LNCAP (cell line): ENCODE data around the gene MARK4.

Source experiments
- TF ChIP-seq, protein P1 (sequence below): fragments of 450-650 bp; IDR thresholded peaks from 2 replicates; pipeline ENCODE4 v1.5.1; 2017; ENCODE audit warnings: mild to moderate bottlenecking

Gene MARK4

DNA sequence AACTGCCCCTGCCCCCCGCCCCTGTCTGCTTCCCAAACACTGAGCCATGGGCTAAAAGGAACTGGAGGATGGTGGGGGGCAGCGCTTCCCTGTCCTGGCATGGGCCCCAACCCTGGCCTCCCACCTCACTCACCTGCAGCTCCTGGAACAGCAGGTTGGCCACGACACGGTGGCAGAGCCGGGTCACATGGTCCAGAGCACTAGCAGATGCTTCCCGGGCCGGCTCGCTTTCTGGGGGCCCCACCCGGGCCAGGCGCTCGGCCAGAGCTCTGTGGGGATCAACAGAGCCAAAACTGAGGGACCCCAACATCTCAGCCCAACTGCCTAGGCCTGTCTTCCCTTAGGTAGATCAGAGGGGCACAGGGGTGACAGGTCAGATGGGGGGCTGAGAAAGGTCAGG is 26.4 kb upstream of the MARK4 start:
- TF ChIP-seq, protein P1, sequence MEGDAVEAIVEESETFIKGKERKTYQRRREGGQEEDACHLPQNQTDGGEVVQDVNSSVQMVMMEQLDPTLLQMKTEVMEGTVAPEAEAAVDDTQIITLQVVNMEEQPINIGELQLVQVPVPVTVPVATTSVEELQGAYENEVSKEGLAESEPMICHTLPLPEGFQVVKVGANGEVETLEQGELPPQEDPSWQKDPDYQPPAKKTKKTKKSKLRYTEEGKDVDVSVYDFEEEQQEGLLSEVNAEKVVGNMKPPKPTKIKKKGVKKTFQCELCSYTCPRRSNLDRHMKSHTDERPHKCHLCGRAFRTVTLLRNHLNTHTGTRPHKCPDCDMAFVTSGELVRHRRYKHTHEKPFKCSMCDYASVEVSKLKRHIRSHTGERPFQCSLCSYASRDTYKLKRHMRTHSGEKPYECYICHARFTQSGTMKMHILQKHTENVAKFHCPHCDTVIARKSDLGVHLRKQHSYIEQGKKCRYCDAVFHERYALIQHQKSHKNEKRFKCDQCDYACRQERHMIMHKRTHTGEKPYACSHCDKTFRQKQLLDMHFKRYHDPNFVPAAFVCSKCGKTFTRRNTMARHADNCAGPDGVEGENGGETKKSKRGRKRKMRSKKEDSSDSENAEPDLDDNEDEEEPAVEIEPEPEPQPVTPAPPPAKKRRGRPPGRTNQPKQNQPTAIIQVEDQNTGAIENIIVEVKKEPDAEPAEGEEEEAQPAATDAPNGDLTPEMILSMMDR, result no peak

DNA sequence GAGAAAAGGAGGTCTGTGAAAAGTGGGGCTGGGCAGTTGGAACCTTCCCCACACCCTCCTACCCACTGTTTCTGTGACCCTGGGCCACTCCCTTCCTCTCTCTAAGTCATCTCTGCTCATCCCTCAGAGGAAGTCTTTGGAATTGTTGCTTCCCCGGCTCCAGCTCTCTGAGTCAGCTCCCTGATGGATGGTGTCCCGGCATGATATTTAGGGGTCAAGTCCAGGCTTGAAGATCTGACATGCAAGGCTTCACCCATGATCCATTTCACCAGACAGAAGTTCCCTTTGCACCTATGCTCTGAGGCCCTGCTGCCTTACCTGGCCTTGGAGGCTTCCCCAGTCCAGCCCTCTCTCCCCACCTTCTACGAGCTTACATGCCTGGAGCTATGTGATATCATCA is 19.2 kb upstream of the MARK4 start:
- TF ChIP-seq, protein P1, result no peak

DNA sequence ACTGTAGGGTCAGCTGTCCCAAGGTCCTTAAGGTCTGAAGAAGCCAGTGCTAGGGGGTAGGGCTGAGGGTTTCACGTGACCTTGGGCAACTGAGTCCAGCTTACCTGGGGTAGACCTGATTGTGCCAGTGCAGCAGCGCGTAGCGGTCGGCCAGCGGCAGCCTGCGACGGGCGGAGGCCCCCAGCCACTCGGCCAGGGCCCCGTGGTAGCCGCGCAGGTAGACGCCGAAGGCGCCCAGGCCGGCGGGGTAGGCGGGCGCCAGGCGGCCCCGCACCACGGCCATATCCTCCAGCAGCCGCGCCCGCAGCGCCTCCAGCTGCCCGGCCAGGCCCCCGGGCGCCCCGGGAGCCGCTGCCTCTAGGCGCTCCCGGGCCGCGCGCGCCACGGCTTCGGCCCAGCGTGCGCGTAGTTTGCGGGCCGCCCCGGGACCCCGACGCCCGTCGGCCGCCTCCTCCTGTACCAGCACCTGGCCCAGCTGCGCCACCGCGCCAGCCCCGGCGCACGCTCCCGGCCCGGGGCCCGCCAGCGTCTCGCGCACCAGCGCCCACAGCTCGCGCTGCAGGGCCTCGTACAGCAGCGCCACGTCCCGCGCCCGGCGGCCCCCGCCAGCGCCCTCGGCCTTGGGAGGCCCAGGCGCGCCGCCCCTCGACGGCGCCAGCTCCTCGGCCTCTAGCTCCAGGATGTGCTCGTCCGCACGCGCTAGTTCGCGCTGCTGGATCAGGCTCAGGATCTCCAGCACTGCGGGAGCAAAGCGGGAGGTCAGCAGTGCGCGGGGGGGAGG is 16.8 kb upstream of the MARK4 start:
- TF ChIP-seq, protein P1, result no peak

DNA sequence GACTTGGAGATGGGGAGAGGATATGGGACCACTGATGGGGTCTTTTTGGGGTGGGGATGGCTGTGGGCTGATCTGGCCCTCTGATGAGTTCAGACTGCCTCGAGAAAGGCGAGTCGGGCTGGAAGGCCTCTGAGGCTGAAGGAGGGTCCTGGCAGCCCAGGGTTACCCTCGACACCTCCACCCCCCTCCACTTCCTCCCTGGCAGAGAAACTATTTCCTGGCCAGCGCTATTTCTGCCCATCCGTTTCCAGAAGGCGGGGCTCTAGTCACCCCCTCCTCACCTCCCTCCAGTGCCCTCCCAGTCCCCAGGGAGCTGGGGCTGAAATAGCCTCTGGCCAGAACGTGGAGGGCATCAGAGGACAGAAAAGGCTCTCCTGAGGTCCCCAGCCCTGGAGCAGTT is 15.6 kb upstream of the MARK4 start:
- TF ChIP-seq, protein P1, result no peak

DNA sequence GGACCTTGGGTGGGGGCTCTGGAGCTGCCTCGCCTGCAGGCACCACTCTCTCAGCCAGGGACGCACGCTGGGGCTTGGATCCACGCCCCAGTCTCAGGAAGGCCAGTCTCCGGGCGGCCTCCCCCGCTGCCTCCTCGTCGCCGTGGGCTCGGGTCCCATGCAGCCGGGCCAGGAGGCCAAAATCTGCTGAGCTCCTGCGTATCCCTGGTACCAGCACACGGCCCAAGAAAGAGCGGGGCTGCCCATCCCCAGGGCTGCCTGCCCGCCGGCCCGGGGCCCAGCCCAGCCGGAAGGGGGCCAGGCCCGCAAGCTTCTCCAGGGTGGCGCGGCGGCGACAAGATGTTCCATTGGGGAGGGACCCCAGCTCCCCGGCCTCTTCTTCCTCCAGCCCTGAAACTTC is 12.5 kb upstream of the MARK4 start:
- TF ChIP-seq, protein P1, result no peak

DNA sequence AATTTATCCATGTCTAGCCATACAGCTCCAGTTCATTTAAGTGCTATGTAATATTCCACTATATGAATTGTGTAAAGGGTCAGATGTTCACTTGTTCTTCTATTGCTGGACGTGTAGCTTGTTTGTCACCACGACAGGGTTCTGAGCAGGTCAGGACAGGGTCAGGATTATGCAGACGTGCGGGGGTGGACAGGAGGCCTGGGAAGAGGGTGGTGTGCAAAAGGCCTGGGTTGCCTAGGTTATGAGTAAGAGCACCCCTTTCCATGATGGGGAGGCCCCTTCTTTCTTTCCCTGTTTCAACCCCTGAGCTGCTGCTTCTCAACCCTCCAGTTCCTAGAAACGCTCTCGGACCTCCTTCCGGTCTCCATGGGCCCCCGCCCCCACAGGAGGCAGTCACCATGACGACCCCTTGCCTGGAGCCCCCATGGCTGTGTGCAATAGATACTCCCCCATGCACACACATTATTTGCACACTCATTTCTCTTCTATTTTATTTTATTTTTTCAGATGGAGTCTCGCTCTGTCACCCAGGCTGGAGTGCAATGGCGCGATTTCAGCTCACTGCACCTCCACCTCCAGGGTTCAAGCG is 7.8 kb upstream of the MARK4 start:
- TF ChIP-seq, protein P1, result no peak

DNA sequence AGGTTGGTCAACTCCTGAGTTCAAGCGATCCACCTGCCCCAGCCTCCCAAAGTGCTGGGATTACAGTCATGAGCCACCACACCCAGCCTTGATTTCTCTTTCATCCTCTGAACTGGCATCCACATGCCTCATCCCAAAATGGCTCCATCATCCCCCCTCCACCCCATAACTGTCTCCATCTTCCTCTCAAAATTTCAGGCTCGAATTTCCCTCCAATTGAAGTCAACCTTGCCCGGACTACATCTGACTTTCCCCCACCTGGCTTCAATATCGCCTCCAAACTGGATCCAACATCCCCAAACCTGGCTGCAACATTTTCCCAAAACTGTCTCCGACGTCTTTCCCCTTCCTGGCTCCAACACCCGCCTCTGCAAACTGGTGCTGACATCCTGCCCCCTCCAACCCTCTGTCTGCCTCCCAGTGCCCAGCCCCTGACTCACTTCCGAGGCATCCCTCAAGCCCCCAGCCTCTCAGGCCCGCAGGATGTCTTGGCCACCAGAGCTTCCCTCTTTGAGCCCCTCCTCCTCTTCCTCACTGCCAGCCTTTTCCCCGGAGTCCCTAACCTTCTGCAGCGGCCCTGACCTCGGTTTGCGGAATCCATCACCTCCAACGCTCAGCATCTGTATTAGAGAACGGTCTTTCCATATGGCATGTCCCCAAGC is 6.8 kb upstream of the MARK4 start:
- TF ChIP-seq, protein P1, result no peak
